ENCODE measurements around the gene ABCG1.

ABCG1 gene

DNA sequence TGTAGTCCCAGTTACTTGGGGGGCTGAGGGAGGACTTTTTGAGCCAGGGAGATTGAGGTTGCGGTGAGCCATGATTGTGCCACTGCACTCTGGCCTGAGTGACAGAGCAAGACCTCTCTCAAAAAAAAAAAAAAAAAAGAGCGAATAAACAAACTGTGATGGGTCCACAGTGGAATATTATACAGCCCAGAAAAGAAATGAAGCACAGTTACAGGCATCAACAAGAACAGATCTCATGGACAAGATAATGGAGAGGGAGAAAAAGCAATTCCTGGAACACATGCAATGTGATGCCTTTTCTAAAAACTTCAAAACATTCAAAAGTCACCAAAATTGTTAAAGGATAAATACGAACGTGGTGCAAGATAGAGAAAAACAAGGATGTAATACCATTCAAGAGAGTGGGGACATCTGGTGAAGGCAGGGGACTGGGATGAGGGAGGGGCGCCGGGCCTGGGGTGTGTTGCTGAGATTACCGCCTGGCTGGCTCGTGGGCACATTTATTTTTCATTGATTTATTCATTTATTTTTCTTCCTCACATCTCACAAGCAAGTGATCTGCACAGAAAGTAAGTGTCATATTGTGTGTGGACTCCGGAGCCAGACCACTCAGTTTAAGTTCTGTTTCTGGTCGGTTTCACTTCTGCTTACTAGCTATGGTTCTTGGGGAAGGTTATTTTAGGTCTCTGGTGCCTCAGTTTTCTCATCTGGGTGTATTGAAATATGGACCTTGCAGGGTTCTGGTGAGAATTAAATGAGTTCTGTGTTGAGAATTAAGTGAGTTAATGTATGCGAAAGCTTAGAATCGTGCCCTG lies 30.1 kb downstream of the ABCG1 start:
- TF ChIP-seq, protein P1, sequence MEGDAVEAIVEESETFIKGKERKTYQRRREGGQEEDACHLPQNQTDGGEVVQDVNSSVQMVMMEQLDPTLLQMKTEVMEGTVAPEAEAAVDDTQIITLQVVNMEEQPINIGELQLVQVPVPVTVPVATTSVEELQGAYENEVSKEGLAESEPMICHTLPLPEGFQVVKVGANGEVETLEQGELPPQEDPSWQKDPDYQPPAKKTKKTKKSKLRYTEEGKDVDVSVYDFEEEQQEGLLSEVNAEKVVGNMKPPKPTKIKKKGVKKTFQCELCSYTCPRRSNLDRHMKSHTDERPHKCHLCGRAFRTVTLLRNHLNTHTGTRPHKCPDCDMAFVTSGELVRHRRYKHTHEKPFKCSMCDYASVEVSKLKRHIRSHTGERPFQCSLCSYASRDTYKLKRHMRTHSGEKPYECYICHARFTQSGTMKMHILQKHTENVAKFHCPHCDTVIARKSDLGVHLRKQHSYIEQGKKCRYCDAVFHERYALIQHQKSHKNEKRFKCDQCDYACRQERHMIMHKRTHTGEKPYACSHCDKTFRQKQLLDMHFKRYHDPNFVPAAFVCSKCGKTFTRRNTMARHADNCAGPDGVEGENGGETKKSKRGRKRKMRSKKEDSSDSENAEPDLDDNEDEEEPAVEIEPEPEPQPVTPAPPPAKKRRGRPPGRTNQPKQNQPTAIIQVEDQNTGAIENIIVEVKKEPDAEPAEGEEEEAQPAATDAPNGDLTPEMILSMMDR (IDR thresholded peaks at IDR 0.05; ENCODE audit: borderline replicate concordance, control extremely low read depth, extremely low read depth, insufficient read depth, missing control alignments), result no peak
- in situ Hi-C loops (cut with MboI; ENCODE audit: low sequenced_read_pairs, unreplicated experiment), result no loop called here
- peak; percentile 78 for DNase-seq (ENCODE audit: low spot score)

DNA sequence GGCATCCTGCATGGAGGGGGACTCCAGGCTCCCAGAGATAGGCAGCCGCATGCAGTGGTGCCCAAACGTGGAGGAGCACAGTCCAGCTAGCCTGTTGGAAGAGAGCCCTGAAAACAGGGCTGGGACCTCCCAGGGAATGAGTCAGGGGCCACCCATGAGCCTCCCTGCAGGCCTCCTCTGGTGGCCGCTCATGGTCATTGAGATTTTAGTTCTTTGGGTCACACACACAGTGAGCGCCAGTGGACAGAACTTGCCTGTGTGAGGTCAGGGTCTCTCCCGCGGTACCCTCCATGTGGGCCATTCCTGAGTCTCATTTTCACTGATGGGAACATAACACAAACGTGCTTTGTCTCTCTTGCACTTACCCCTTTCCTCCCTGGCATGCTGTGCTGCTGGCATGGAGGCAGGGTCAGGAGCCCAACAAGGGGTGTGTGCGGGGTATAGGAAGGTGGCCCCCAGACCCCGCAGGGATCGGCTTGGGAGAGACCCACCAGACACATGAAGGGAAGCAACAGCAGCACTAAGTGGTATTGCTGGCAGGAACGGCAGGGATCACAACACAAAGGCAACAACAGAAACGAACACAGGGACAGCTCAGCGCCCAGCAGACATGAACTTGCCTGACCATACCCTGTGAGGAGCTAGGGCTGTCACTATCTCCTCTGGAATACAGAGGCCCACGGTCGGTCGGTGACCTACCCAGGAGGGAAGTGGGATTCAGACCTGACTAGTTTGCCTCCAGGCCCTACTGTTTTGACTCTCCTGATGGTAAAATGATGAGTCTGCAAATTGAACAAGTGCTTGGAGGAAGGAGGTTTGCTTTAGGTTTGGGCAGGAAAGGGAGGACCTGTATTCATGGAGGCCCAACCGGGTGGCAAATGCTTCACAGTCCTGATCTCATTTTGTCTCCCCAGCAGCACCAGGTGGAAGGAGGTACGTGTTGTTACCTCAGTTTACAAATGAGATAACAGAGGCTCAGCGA lies 31.8 kb downstream of the ABCG1 start:
- in situ Hi-C loops (cut with MboI; ENCODE audit: low sequenced_read_pairs, unreplicated experiment), result loop anchor here (5.0 kb wide), 1 partner anchor 78 kb away; no protein-coding TSS in a partner anchor
- TF ChIP-seq, protein P1 (IDR thresholded peaks at IDR 0.05; ENCODE audit: borderline replicate concordance, control extremely low read depth, extremely low read depth, insufficient read depth, missing control alignments), result no peak
- DNase-seq (ENCODE audit: low spot score), result no peak

DNA sequence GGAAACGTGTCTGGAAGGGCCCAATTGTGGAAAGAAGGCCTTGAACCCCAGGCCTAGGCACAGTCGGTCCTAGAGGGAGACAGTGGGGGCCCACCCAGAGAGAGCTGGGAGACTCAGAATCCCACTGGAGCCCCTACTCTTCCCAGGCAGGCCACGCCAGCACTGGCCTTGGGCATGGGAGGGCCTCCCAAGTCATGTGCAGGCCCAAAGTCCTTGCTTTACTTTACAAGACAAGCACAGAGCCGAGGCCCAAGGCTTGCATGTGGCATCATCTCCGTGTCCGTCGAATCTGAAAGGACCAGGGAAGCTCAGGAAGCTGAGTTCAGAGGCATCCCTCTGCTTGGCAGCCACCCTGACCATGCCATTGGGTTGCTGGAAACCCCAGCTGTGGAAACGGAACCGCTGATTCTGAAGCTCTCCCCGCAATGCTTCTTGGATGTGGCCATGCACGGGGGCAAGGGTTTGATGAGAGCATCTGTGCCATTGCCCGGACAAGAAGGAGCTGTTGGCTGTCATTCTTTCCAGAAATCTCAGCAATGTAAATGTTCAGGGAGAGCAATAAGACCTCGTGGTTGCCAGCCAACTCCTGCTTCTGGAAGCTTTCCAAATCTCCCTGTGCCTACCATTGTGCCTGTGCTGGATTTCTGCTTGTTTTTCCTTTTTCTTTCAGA lies 32.8 kb downstream of the ABCG1 start:
- TF ChIP-seq, protein P1 (IDR thresholded peaks at IDR 0.05; ENCODE audit: borderline replicate concordance, control extremely low read depth, extremely low read depth, insufficient read depth, missing control alignments), result no peak
- no peak for DNase-seq (ENCODE audit: low spot score)
- in situ Hi-C loops (cut with MboI; ENCODE audit: low sequenced_read_pairs, unreplicated experiment), result loop anchor here (5.0 kb wide), 1 partner anchor 79 kb away; no protein-coding TSS in a partner anchor

DNA sequence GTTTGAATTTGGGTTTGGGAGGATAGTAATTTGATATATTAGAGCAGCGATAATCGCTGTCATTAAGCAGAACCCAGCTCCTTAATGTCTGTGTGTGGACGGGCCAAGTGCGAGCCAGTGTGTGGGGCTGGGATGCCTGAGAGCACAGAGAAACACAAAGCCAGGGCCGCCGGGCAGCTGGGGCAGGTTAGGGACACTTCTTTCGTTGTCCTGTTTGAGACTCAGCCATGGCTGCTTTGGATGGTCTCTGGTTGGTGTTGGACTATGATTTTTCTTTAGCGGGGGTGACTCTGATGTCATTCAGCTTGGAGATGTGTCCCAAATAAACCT lies 33.4 kb downstream of the ABCG1 start:
- TF ChIP-seq, protein P1 (IDR thresholded peaks at IDR 0.05; ENCODE audit: borderline replicate concordance, control extremely low read depth, extremely low read depth, insufficient read depth, missing control alignments), result no peak
- no peak for DNase-seq (ENCODE audit: low spot score)
- in situ Hi-C loops (cut with MboI; ENCODE audit: low sequenced_read_pairs, unreplicated experiment), result loop anchor here (5.0 kb wide), 1 partner anchor 80 kb away; no protein-coding TSS in a partner anchor

DNA sequence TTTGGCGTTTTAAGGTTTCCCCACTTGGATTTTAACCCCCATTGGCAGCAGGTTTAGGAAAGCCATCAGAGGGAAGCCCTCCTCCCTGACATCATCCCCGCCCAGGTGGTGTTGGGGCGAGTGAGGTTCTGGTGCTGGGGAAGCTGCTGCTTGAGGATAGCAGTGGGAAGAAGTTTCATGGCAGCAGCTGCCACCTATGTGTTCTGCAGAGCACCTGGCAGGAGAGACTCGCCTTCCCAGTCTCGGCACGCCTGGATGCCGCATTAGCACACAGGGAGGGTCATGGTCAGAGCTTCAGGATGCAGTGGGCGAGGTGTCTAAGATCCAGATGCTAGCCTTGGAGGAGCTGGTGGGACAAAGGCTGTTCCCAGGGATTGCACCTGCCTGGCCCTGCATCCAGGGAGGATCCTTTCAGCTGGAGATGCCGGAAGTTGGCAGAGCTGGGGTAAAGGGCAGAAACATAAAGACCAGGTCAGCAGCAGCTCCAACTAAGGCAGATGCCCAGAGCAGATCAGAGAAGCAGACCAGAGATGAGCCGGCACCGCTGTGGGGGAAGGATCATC lies 33.9 kb downstream of the ABCG1 start:
- DNase-seq (ENCODE audit: low spot score), result no peak
- TF ChIP-seq, protein P1 (IDR thresholded peaks at IDR 0.05; ENCODE audit: borderline replicate concordance, control extremely low read depth, extremely low read depth, insufficient read depth, missing control alignments), result no peak
- in situ Hi-C loops (cut with MboI; ENCODE audit: low sequenced_read_pairs, unreplicated experiment), result loop anchor here (5.0 kb wide), 1 partner anchor 81 kb away; no protein-coding TSS in a partner anchor

Data from GM13976 (cell line).